ENCODE measurements around the gene STK24.
"Not testable (repeated sequence)": the region's sequence is repeated elsewhere in the genome, so short reads cannot be mapped to it uniquely, and the experiment has no call there.

The STK24 gene

DNA sequence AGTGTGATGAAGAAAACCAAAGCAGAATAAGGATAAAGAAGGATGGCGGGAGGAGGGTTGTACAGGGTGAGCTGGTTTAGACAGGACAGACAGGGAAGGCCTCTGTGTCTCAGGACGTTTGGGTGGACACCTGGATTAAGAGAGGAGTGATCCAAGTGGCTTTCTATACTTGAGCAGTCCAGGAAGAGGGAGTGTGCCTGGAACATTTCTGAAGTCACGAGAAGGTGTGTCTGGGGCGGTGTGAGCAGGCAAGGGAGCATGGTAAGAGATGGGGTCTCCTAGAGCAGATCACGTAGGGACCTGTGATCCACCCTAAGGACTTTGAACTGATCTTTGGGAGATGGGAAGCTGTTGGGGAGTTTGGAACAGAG is 15.4 kb upstream of the STK24 start:
- TF ChIP-seq, protein P1, sequence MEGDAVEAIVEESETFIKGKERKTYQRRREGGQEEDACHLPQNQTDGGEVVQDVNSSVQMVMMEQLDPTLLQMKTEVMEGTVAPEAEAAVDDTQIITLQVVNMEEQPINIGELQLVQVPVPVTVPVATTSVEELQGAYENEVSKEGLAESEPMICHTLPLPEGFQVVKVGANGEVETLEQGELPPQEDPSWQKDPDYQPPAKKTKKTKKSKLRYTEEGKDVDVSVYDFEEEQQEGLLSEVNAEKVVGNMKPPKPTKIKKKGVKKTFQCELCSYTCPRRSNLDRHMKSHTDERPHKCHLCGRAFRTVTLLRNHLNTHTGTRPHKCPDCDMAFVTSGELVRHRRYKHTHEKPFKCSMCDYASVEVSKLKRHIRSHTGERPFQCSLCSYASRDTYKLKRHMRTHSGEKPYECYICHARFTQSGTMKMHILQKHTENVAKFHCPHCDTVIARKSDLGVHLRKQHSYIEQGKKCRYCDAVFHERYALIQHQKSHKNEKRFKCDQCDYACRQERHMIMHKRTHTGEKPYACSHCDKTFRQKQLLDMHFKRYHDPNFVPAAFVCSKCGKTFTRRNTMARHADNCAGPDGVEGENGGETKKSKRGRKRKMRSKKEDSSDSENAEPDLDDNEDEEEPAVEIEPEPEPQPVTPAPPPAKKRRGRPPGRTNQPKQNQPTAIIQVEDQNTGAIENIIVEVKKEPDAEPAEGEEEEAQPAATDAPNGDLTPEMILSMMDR (IDR thresholded peaks at IDR 0.05; ENCODE audit: low read depth, low read length) = no peak
- Histone ChIP-seq H3K27me3 (ENCODE audit: insufficient read depth, low read depth, severe bottlenecking) (no peaks in the 10 kb centered on the region), H3K27ac (no peak overlapping the region), H3K36me3 (no peaks in the 10 kb centered on the region), H3K9me3 (ENCODE audit: severe bottlenecking) (peaks cover 8% of the 10 kb centered on the region), H3K4me3 (ENCODE audit: low read depth, low read length) (no peak overlapping the region)
- DNase-seq = no peak

DNA sequence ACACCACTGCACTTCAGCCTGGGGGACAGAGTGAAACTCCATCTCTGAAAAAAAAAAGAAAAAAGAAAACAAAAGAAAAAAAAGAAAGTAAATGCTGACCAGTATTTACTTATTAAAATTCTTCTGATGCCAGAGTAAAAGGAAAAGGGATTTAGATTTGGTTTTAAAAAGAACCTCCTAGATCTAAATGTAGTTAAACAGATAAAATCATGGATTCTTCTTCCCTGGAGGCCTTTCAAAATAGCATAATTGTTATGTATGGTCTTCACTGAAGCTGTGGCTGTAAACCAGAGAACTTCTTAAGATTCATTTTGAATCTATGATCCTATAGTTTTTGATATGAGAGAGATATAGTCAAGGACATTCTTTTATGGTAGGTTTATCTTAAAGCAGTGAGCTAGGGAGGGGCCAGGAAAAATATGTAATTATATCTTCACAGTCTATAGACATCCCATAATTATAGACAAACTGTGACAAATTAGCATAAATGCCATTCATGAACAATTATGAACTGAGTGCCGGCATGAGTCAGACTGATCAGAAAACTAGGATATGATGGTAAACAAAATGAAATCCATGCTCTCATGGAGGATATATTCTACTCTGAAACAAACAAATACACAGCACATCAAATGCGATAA is 14.9 kb upstream of the STK24 start:
- DNase-seq = no peak
- no peaks in the 10 kb centered on the region for H3K27me3 ChIP-seq (ENCODE audit: insufficient read depth, low read depth, severe bottlenecking)
- peaks cover 8% of the 10 kb centered on the region for H3K9me3 ChIP-seq (ENCODE audit: severe bottlenecking)
- no peak overlapping the region for H3K4me3 ChIP-seq (ENCODE audit: low read depth, low read length)
- H3K36me3 ChIP-seq = no peaks in the 10 kb centered on the region
- TF ChIP-seq, protein P1 (IDR thresholded peaks at IDR 0.05; ENCODE audit: low read depth, low read length) = no peak
- H3K27ac ChIP-seq = no peak overlapping the region

DNA sequence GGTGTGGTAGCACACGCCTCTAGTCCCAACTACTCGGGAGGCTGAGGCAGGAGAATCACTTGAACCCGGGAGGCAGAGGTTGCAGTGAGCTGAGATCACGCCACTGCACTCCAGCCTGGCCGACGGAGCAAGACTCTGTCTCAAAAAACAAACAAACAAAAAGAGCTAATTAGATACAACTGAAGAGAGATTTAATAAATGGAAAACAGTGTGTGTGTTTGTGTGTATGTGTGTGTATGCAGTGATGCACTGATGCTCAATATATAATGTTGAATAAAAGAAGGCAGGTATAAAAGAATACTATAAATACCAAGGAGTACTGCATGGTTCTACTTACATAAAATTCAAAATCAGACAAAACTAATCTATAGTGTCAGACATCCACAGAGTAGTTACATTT is 13.6 kb upstream of the STK24 start:
- not testable (repeated sequence) for H3K27ac ChIP-seq; DNase-seq; H3K36me3 ChIP-seq; H3K9me3 ChIP-seq (ENCODE audit: severe bottlenecking); H3K27me3 ChIP-seq (ENCODE audit: insufficient read depth, low read depth, severe bottlenecking); H3K4me3 ChIP-seq (ENCODE audit: low read depth, low read length)

DNA sequence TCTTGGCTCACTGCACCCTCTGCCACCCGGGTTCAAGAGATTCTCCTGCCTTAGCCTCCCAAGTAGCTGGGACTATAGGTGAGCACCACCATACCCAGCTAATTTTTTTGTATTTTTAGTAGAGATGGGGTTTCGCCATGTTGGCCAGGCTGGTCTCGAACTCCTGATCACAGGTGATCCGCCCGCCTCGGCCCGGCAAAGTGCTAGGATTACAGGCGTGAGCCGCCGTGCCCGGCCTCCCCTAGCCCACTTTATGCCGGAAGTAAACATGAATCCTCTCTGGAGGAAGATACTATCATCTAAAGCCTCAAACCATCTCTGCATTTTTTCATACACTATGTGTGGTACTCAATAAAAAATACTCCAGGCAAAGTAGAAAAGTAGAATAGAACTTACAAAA is 12.6 kb upstream of the STK24 start:
- H3K27ac ChIP-seq; H3K36me3 ChIP-seq; H3K9me3 ChIP-seq (ENCODE audit: severe bottlenecking); H3K4me3 ChIP-seq (ENCODE audit: low read depth, low read length); H3K27me3 ChIP-seq (ENCODE audit: insufficient read depth, low read depth, severe bottlenecking); DNase-seq: not testable (repeated sequence)

DNA sequence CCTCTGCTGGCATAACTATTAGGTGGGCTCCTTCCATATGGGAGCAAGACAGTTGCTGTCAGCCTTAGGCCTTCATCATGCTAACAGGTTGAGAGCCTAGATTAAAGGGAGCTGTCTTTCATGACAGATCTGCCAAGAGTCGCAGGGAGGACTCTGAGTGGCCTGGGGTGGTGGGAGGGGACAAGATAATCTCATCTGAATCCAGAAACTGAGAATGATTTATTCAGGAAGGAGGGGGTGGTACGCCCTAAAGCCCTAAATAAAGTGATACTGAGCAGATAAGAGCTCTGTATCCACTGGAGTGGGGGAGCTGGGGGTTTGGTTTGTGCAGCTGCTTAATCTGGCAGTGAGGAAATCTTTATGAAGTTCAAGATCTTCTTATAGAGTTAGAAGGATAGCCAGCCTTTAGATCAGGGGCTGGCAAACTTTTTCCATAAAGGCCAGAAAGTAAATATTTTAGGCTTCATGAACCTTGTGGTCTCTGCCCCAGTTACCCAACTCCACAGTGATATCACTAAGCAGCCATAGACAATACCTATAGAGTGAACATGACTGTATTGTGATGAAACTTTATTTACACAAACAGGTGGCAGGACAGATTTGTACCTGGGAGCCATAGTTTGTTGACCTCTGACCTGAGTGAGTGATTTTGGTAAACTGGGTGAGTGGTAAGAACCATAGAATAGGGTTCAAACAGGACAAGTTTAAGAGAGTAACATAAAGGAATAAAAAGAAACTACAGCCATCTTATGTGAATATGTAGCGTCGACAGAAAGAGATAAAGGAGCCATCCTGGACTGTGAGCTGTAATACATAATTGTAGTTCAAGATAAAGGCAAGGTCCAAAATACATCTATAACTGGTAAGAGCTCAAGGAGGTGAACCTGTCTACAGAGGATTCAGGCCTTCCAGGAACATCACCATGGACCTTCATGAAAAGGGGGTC is 9.8 kb upstream of the STK24 start:
- Histone ChIP-seq H3K27ac (peak overlapping the region; percentile 24), H3K36me3 (no peaks in the 10 kb centered on the region), H3K4me3 (ENCODE audit: low read depth, low read length) (no peak overlapping the region), H3K27me3 (ENCODE audit: insufficient read depth, low read depth, severe bottlenecking) (no peaks in the 10 kb centered on the region), H3K9me3 (ENCODE audit: severe bottlenecking) (peaks cover 8% of the 10 kb centered on the region)
- peak; percentile 96 for DNase-seq
- TF ChIP-seq, protein P1 (IDR thresholded peaks at IDR 0.05; ENCODE audit: low read depth, low read length) = no peak

DNA sequence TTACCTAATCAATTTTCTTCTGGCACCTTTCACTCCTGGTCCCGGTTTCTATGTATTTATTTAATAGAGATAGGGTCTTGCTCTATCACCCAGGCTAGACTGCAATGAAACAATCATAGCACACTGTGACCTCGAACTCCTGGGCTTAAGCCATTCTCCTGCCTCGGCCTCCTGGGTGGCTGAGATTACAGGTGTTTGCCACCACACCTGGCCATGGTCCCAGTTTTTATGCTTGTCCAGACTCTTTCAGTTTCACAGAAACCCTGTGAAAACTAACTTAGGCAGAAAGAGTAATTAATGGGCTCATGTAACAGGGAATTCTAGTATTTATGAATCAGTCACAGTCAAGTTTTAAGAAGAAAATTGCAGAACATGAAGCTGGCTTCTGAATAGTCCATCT is 9.0 kb upstream of the STK24 start:
- peak overlapping the region; percentile 24 for H3K27ac ChIP-seq
- peaks cover 8% of the 10 kb centered on the region for H3K9me3 ChIP-seq (ENCODE audit: severe bottlenecking)
- TF ChIP-seq, protein P1 (IDR thresholded peaks at IDR 0.05; ENCODE audit: low read depth, low read length) = no peak
- no peaks in the 10 kb centered on the region for H3K27me3 ChIP-seq (ENCODE audit: insufficient read depth, low read depth, severe bottlenecking)
- DNase-seq = no peak
- no peaks in the 10 kb centered on the region for H3K36me3 ChIP-seq
- H3K4me3 ChIP-seq (ENCODE audit: low read depth, low read length) = no peak overlapping the region
